Hematopoietic multipotent progenitor cell treated with erythropoietin and hydrocortisone succinate and interleukin-3 and kit ligand, for 17 days (in vitro differentiated cells): ENCODE data around the gene ACSS1.
A peak's percentile ranks its signal among the peaks of the same experiment; 100 is the strongest.
"Not testable (repeated sequence)": the region's sequence is repeated elsewhere in the genome, so short reads cannot be mapped to it uniquely, and the experiment has no call there.

Experiments
- DNase-seq: peaks from one replicate; pipeline ENCODE4 v3.0.0-alpha.2; 2015; ENCODE audit warnings: low spot score

The ACSS1 gene

DNA sequence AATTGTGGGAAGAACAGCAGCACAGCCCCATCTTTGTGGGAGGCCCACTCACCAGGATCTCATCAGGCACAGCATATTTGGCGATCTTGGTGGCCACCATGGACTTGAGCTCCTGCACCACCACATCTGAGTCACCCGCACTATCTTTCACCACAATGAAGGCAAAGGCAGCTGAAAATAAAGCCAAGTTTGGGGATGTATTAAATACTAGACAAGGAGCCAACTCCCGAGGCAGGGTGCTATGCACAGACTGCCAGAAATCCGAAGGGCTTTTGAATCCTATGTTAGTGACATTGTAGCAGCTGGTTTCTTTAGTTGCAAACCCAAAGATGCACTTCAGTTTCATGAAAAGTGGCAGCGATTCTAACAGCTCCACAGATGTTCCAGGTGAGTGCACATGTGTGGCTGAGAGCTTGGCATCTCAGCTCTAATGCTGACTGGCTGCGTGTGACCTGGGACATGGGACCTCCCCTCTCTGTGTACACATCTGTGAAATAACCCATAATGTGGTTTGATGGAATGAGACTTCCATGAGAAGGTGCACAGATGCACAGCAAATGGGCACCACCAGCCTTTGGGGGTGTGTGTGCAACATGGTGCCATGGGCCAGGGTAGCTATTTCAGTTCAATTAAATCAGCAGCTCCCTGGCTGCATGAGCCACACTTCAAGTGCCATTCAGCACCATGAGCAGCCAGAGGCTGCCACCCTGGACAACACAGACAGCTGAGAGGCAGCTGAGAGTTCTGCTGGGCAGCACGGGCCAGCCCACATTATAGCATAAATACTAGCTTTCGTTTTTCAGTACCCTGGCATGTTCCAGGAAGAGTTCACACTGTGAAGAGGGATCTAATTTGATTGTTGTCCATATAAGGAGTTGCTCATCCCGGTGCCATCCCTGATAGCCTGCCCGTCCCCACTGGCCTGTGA is 48.5 kb downstream of the ACSS1 start:
- DNase-seq = no peak

DNA sequence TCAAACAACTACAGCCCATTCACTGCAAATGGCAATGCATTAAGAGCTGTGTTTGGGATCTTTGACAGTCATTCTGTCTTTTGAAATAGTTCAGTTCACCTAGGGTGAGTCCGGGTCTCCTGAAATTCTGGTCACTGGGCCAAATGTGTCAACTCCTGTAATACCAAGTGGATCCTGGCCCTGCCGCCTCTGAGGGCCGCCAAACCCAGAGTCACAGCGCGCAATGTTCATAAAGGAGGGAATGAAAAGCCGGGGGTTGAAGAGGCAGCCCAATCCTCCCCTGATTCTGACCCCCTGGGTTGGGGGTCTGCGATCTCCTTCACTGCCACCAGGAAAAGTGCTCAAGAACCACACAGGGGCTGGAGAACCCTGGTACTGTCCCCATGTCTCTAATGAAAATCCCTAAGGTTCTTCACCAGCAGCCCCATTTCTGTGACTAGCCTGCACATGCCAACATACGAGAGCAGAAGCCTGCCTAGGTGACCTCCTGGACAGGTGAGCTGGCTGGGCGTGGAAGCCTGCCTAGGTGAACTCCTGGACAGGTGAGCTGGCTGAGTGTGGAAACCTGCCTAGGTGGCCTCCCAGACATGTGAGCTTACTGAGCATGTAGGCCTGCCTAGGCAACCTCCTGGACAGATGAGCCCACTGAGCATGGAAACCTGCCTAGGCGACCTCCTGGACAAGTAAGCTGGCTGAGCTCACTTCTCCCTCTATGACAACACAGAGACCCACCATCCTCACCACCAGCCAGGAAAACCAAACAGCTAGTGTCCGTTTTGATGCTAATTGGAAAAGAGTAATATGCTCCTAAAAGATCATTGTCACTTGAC is 49.3 kb downstream of the ACSS1 start:
- no peak for DNase-seq

- no peak for DNase-seq
Observed at GRCh38 chr20:25007491-25008305, 50.2 kb downstream of the ACSS1 start.

GRCh38 chr20:25006431-25007167 is 51.3 kb downstream of the ACSS1 start:
- DNase-seq = no peak

DNA sequence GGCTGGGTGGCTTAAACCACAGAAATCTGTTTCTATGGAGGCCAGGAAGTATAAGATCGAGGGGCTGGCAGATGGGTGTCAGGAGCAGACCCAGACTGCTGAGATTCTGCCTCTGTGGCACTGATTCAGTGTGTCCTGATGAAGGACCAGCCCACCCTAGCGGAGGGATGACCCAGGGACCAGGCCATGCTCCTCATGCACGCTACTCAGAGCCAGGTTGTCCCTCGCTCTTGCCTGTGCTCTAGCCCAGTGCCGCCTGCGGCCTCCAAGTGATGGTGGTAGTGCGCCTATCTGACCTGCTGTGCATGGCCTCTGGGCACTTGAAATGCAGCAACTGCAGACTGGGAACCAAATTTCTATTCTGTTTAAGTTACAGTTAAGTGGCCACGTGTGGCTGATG is 52.3 kb downstream of the ACSS1 start:
- DNase-seq = no peak

DNA sequence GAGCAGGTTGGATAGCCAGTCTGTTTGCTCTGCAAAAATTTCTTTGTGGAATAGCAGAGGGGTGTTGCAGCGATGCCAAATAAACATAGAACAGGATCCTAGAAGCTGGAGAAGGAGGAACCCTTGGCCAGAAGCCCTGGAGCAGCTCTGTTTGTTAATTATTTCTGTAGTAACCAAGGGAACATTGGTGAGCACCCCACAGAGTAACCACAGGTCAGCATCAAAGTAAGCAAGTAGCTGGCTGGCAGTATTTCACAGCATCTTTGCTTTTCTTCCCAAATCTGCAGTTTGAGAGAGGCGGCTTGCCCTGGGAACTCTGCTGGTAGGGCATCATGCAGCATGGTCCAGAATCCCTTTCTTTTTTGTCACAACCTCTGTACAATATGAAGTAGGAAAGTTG is 52.7 kb downstream of the ACSS1 start:
- DNase-seq = no peak

GRCh38 chr20:25003002-25003401 is 54.9 kb downstream of the ACSS1 start:
- DNase-seq = no peak

DNA sequence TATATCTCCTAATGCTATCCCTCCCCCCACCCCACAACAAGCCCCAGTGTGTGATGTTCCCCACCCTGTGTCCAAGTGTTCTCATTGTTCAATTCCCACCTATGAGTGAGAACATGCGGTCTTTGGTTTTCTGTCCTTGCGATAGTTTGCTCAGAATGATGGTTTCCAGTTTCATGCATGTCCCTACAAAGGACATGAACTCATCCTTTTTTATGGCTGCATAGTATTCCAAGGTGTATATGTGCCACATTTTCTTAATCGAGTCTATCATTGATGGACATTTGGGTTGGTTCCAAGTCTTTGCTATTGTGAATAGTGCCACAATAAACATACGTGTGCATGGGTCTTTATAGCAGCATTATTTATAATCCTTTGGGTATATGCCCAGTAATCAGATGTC is 56.6 kb downstream of the ACSS1 start:
- not testable (repeated sequence) for DNase-seq

DNA sequence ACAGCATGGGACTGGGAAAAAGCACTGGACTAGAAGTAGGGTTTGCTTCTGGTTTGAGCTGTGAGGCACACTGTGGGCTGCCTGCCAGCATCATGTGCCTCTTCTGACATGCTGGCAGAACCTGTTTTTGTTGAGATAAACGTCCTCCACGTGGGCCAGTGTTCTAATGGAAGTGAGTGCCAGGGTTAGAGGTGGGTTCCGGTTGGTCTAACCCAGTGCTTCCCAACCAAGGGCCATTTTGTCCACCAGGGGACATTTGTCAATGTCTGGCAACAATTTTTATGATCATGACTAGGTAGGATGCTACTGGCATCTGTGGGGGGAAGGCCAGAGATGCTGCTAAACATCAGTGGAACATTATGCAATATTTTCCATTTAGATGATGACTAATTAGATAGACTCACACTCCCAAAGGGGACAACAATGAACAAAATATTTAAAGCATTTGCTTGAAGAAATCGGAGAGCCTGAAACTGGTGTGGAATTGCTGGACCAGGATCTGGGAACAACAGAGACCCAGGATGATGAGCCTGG is 57.6 kb downstream of the ACSS1 start:
- peak; percentile 93 for DNase-seq

DNA sequence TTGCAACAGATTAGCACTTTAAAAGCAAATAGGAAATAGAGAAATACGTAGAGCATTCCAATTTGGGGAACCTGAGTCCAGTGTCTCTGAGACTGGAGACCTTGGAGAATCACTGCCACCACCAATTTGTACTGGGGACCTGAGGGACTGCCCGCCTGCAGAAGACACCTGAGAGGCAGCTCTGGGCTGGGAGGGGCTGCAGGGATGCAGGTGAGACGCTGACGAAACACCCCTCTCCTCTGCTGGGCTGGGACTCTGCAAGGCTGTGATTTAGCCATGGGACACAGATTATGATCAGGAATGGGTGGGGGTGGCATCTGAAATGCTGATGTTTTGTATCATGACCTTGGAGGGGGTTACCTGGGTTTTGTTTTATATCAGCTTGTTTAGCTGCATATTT is 58.4 kb downstream of the ACSS1 start:
- DNase-seq = no peak

DNA sequence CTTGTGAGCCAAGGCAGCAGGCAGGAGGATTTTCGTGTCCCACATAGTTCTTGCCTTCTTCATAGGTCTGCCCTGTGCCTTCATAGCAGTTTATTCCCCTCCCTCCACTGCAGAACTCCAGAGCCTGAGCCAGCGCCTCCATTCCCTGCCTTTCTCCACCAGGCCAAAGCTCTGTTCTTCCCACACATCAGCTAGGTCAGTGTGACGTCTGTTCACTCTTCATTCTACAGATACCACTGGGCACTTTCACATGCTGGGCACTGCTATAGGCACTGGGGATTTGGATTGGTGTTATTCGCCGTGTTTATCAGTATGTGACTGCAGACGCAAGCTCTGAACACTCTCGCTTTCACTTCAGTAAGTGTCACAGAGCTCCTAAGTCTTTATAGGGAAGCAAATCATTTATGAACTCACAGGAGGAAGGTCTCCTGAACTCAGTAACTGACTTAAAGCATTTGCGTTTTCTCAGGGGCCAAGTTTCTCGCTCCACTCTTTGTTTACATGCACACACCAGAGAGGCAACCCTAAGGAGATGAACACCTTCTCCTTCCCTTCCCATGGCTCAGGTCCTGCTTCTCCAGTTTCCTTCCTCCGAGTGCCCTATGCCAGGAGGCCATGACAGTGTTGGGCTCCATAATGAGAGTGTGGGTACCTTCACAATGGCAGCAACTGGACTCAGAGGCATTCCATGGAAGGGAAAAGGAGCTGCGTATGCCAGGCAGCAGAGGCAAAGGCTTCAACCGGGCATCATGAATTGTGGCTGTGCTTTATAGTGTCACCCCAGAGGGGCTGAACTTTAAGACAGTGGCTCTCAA is 59.1 kb downstream of the ACSS1 start:
- peak; percentile 44 for DNase-seq

- DNase-seq = no peak
Observed at GRCh38 chr20:24998121-24998520, 59.8 kb downstream of the ACSS1 start.

GRCh38 chr20:24996449-24997377 is 61.2 kb downstream of the ACSS1 start:
- no peak for DNase-seq

DNA sequence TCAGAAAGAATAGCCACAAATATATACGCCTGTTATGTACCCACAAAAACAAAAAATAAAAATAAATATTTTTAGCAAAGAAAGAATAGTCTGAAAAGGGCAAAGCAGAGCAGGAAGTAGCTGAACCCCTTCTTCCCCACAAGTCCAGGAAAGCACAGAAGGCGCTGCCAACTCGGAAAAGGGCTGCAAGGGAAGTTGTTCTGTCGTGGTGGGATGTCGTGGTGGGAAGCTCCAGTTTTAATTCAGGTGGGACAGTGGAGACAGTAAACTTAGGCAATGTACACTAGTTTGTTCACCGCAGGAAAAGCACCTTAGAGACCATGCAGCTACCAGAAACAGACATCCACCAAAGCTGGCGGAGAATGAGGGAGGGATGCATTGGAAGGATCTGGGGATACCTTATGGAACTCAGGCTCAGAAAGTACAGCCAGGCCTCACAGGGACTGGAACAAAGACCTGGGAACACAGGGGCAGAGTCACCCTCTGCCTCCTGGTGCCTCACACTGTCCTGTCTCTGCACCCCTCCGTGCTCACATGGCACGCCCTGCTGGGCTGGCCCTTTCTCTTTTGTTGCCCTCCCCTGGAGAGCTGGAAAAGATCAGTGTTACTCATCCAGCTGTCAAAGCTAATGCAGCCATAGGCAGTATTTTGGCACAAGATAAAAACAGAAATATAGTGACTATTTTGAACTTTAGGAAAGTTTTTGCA is 62.0 kb downstream of the ACSS1 start:
- DNase-seq = peak; percentile 26

GRCh38 chr20:24994470-24995368 is 63.2 kb downstream of the ACSS1 start:
- DNase-seq = peak; percentile 93

- no peak for DNase-seq
Observed at GRCh38 chr20:24994186-24994465, 63.8 kb downstream of the ACSS1 start.

- DNase-seq = peak; percentile 43
Observed at GRCh38 chr20:24993337-24994185, 64.4 kb downstream of the ACSS1 start.
